Measurements from ENCODE around the gene SMIM22.

SMIM22 gene

DNA sequence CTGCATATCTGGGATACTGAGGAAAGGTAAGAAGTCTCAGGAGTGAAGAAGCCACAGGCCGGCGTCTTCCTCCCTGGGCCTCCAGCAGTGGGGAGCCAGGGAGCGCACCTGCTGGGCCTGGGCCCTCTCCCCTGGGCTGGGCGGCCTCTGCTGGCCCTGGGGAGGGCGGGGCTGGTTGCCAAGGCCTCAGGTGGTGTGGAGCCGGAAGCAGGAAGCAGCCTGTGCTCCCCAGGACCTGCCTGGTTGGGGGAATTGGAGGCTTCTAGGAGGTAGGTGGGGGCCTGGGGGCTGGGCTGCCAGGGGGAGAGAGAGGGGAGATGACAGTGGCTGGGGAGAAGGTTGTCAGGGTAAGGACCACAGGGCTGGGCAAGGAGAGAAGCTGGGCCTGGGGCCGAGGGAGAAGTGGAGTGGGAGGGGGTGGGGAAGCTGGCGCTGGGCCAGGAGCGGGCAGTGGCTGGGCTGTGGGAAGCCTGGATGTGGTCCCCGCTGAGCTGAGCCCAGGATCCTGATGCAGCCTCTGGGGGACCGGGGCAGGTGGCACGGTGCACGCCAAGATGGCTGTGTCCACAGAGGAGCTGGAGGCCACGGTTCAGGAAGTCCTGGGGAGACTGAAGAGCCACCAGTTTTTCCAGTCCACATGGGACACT, at the start of gene SMIM22:
Gene SMIM22 (plus strand): TSS at position 189 of the 647 bp plus-strand sequence. CDS start 366 bp downstream, at position 555.
- no peak for DNase-seq

GRCh38 chr16:4746215-4746614, 49.0 kb upstream of the SMIM22 start:
- no peak for DNase-seq

GRCh38 chr16:4746991-4747574, 48.1 kb upstream of the SMIM22 start:
- no peak for DNase-seq

DNA sequence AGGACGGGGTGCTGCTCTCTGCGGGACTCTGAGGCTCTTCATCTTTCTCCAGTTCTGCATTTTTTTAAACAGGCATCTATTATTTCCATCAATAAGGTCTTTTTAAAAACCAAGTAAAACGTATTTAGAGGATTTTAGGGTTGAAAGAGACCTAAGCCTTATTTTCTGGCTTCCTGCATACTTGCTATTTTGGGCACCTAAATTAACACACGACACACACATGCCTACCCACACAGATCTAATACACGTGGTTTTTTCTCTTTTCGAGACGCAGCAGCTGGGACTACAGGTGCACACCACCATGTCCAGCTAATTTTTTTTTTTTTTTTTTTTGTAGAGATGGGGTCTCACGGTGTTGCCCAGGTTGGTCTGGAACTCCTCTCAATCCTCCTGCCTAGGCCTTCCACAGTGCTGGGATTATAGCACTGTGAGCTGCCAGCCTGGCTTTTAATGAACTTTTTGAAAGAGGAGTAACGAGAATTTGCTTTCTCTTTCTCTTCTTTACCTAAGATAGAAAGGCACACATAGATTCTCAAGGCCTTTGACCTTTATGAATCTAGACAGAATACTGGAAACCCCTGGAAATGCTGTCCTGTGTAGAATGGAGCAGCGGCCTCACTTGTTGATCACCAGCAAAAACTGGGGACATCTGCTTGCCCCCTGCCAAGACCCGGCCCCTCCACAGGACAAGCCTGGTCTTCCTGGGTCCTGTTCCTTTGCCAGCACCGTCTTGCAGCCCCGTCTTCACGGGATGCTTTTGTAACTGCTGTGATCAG, 47.1 kb upstream of the SMIM22 start:
- no peak for DNase-seq

DNA sequence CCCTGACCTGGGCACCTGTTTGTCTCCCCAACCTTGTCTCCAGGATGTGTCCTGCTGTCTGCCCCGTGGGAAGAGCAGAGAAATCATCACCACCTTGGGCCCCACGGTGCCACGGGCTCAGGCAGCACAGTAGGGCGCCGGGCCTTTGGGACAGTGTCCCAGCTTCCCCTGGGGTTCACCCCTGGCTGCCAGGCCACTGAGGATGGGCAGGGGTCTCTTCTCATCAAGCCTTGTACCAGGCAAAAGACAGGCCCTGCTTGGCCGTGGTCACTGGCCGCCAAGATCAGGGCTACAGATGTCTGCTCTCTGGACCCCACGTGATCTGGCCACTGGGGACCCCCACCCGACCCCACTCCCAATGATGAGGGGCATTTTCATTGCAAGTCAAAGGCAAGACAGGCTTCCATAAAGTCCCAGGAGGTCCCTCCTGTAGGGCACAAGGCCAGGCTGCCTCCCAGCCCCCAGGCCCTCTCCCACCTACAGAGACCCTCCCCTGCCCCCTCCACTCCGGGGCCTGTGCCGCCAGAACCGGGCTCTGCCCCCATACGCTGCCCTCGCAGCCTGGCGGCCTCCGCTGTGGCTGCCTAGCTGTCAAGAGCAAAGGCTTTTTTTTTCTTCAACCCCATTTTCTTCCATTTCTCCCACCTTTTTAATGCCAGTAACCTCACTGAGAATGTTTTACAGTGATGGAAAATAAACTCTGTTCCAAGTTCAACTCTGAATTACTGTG, 46.3 kb upstream of the SMIM22 start:
- DNase-seq, result no peak

GRCh38 chr16:4749700-4750257, 45.4 kb upstream of the SMIM22 start:
- DNase-seq, result no peak

DNA sequence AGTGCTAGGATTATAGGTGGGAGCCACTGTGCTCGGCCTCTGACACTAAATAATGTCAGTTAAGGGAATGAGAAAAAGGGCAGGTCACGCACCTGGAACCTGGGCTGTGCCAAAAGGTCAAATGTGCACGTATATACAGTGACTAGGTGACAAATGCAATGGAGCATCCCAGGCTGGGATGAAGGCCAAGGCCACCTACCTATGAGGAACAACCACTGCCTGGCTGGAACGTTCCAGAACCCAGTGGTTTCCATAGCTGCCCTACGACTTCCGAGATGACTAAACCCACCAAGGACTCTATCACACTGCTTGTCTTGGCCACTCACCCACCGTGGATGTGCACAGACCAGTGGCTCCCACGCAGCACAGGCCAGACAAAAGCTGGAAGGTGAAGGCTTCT, 44.3 kb upstream of the SMIM22 start:
- DNase-seq, result no peak

- no peak for DNase-seq
These were observed 42.6 kb upstream of the SMIM22 start for GRCh38 chr16:4752351-4753100.

DNA sequence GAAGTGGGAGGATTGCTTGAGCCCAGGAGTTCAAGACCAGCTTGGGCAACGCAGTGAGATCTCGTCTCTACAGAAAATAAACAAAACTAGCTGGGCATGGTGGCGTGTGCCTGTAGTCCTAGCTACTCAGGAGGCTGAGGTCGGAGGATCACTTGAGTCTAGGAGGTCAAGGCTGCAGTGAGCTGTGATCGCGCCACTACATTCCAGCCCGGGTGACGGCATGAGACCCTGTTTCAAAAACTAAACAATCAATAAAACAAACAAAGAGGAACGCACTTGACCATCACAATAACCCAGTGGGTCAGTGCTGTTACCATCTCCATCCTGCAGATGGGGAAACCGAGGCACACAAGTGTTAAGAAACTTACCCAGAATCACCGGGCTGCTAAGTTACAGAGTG, 41.9 kb upstream of the SMIM22 start:
- DNase-seq, result no peak

DNA sequence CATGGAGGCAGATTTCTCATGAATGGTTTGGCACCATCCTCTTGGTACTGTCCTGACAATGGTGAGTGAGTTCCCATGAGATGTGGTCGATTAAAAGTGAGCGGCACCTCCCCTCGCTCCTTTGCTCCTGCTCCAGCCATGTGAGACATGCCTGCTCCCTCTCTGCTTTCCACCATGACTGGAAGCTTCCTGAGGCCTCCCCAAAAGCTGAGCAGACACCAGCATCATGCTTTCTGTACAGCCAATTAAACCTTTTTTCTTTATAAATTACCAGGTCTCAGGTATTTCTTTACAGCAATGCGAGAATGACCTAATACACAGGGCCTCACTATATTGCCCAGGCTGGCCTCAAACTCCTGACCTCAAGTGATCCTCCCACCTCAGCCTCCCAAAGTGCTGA, 40.3 kb upstream of the SMIM22 start:
- no peak for DNase-seq

DNA sequence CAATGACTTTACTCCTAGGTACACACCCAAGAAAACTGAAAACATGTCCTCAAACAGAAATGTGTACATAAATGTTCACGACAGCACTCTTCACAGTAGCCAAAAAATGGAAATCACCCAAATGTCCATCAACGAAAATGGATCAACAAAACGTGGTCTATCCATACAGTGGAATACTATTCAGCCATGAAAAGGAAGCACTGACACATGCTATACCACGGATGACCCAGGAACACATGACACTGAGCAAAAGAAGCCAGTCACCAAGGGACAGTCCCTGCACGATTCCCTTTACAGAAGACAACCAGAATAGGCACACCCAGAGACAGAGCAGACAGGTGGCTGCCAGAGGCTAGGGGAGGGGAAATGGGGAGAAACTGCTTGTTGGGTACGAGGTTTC, 39.5 kb upstream of the SMIM22 start:
- DNase-seq, result no peak

GRCh38 chr16:4760221-4760910, 34.8 kb upstream of the SMIM22 start:
- no peak for DNase-seq

DNA sequence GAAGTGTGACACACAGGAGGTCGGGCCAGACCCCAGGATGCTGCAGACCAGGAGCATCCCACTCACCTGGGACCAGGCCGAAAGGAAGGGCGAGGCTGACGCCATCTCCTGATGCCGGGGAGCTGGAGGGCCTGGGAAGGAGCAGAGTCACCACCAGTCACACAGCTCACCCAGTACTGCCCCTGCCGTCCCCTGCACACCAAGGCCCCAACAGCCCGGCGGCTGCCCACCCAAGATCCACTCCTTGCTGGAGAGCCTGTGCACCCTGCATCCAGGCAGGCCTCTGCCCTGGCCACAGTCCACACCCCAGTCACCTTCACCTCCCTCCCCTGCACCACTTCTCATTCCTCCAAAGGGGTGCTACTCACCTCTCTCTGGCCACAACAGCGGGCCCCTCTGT, 33.0 kb upstream of the SMIM22 start:
- no peak for DNase-seq

DNA sequence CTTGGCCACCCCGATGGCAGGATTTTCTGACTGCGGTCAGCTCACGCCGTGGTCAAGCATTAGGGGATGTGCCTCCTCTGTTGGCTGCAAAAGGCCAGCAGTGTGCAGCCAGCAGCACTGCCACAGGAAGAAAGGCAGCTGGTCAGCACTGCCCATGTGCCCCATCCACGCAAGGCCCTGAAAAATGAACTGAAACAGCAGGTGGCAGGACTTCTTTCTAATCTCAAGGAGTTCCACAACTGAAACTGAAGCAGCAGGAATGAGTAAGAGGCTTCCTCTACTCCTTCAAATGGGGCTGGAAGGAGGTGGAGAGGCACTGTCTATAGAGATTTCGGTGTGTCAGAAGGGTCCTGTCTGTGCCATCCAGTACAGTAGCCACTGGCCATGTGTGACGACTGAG, 31.4 kb upstream of the SMIM22 start:
- DNase-seq, result no peak

- DNase-seq, result no peak
These were observed 29.4 kb upstream of the SMIM22 start for GRCh38 chr16:4765511-4766474.

DNA sequence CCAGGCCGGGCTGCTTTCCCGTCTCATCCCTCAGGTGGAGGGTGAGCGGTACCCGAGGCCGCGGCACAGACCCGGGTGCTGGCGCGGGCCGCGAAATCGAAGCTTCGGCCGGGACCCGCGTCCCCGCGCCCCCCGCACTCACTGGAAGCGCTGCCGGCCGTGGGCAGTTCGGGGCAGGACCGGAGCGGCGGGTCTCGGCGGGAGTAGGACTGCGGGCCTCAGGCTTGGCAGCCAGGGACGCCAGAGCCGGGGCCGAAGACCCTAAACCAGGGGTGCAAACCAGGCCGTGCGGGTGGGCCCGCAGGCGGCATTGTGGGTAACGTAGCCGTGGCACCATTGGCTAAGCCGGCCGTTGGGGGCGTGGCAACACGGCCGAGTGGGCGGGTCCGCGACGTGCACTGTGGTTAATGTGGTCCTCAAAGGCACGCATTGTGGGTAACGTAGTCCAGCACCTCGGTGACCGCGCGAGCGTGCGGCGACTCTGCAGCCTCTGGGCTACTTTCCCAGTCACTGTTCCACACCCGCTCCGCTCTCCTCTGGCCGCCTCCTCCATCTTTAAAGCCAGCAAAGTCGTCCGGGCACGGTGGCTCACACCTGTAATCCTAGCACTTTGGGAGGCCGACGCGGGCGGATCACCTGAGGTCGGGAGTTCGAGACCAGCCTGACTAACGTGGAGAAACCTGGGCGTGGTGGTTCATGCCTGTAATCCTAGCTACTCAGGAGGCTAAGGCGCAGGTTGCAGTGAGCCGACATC, 28.1 kb upstream of the SMIM22 start, which contains the start of gene ZNF500:
Gene ZNF500 (minus strand): TSS at position 288 of the 754 bp plus-strand sequence. CDS start 1,184 bp downstream, outside the sequence.
- DNase-seq, result peak; percentile 95

DNA sequence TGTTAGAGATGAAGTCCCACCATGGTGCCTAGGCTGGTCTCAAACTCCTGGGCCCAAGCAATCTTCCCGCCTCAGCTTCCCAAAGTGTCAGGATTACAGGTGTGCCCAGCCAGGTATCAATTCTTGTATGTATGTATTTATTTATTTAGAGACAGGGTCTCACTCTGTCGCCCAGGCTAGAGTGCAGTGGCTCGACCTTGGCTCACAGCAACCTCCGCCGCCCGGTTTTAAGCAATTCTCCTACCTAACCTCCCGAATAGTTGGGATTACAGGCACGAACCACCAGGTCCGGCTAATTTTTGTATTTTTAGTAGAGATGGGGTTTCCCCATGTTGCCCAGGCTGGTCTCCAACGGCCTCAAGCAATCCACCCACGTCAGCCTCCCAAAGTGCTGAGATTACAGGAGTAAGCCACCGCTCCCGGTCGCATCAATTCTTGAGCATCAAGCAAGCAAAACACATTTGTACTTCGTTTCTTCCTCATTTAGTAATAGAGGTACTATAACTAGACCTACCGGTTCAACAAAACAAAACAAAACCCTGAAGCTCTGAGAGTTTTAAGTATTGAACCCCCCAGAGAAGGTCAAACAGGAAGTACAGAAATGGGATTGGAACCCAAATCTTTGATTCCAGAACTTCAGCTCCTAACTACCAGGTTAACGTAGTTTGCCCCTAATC, 27.2 kb upstream of the SMIM22 start:
- no peak for DNase-seq

GRCh38 chr16:4768549-4769305, 26.4 kb upstream of the SMIM22 start:
- DNase-seq, result peak; percentile 95

Measured in hematopoietic multipotent progenitor cell treated with erythropoietin and hydrocortisone succinate and interleukin-3 and kit ligand, for 8 days (in vitro differentiated cells).